GM18498 (cell line): ENCODE results near the gene B3GNT5.

Experiments
- ATAC-seq: cut with Tn5 transposase; IDR thresholded peaks from one replicate; pipeline ENCODE4 v1.9.1; 2021; ENCODE audit warnings: mild to moderate bottlenecking, moderate library complexity; ENCODE audit not compliant: unreplicated experiment

B3GNT5 gene

GRCh38 chr3:183318877-183319276, 65.8 kb downstream of the B3GNT5 start:
- ATAC-seq = no peak

GRCh38 chr3:183319371-183319770, 66.3 kb downstream of the B3GNT5 start:
- no peak for ATAC-seq
